CD4-positive, alpha-beta T cell treated with Interleukin-1 beta for 1 hour (primary cell): ENCODE measurements around the gene IL18BP.
A peak's percentile ranks its signal among the peaks of the same experiment; 100 is the strongest.

Experiments used
- DNase-seq, 2 donors: peaks; one replicate each; pipeline ENCODE4 v3.0.0-alpha.2; 2020 to 2022

The IL18BP gene

DNA sequence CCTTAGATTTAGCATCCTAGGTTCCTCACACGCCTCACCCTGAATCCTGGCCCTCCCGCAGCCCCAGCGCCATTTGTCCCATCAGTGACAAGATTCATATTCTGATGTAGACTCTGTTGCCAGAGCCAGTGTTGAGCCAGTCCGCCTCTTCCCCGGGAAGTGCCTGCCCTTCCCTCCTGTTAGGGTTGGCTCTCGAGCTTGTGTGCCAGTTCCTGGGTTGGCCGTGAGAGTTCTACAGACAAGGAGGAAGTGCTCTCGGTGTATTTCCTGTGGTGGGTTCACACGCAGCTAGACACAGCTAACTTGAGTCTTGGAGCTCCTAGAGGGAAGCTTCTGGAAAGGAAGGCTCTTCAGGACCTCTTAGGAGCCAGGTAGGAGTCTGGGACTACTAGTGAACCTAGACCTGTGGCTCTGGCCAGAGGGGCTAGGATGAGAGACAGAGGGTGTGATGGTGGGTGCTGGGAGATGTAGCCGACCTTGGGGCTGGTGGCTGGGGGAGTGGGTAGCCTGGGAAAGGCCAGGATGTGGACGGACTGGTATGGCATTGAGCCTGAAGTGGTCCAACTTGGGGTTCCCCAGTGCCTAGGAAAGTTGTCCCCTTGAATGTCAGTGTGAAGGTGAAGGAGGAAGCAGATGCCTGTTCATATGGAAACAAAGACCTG is at the start of gene IL18BP:
TSS of gene IL18BP (plus strand) at position 261 of the 662 bp plus-strand sequence. CDS start 1,076 bp downstream, outside the sequence.
- DNase-seq = peak; percentile 50 to 68

- DNase-seq = no peak
Measured at GRCh38 chr11:71949034-71949433, 49.7 kb upstream of the IL18BP start.

DNA sequence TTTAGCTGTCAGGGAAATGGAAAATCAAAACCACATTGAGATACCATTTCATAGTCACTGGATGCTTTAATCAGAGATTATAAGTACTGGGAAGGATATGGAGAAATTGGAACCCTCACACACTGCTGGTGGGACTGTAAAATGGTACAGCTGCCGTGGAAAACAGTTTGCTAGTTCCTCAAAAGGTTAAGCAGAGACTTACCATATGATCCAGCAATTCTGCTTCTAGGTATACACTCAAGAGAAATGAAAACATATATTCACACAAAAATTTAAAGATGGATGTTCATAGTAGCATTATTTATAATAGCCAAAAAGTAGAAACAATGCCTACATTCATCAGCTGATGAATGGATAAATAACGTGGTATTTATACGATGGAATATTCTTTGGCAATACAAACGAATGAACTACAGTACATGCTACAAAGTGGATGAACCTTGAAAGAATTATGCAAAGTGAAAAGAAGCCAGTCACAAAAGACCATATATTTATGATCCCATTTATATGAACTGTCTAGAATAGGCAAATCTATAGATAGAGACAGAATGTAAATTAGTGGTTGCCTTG is 46.9 kb upstream of the IL18BP start:
- no peak for DNase-seq

- no peak for DNase-seq
Measured at GRCh38 chr11:71955898-71956456, 42.7 kb upstream of the IL18BP start.

GRCh38 chr11:71962428-71963038 is 36.2 kb upstream of the IL18BP start:
- no peak for DNase-seq

- no peak for DNase-seq
Measured at GRCh38 chr11:71963468-71963867, 35.2 kb upstream of the IL18BP start.

- no peak for DNase-seq
Measured at GRCh38 chr11:71964641-71965040, 34.1 kb upstream of the IL18BP start.

DNA sequence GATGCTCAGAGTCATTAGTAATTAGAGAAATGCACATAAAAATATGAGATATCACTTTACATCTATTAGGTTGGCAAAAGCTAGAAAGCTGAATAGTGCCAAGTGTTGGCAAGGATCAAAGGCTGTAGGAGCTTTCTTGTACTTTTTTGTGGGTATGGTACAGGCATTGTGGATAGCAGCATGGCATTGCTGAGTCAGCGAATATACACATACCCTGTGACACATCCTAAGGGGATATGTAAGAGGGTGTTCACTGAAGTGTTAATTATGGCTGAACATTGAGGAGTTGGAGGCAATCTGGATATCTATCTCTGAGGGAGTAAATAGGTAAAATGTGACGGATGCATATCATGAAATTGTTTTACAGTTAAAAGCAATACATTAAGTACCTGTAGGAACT is 27.0 kb upstream of the IL18BP start:
- DNase-seq = no peak

- DNase-seq = no peak
Measured at GRCh38 chr11:71976551-71976950, 22.2 kb upstream of the IL18BP start.

- DNase-seq = no peak
Measured at GRCh38 chr11:71977090-71977489, 21.6 kb upstream of the IL18BP start.

GRCh38 chr11:71977743-71978418 is 20.8 kb upstream of the IL18BP start:
- DNase-seq = peak; percentile 58 to 63

DNA sequence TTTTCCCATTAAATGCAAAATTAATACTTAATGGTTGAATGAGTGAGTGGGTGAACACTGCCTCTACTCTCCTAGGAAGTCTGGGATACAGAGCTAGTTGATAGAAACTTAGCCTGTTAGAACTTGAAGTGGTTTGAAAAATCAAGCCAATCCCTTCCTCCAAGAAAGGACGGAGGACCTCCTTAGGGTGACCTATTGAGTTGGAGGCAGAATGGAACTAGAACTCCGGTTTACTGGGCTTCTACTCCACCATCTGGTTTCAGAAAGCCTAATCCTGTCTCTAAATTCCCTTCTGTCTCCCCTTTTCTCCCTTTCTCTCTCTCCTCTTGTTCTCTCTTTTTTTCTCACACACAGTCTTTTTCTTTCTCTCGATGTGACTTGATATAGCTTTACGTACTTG is 19.6 kb upstream of the IL18BP start:
- no peak for DNase-seq

DNA sequence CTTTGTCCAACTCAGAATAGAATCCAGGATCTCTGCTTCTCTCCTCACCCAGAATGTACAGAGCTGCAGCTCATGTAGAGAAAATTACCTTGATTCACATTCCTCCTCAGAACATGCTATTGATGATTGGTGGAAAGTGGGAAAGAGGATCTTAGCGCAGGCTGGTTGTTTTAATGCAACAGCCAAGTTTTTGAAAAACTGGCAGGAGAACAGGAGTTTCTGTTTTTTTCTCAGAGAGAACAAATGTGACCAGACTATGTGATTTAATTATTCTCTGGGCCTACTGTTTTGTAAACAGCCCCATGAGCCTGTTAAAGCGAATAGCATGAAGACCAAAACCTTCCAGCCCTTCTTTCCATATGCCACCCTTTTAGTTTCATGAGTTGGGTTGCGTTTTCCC is 19.1 kb upstream of the IL18BP start:
- no peak for DNase-seq

DNA sequence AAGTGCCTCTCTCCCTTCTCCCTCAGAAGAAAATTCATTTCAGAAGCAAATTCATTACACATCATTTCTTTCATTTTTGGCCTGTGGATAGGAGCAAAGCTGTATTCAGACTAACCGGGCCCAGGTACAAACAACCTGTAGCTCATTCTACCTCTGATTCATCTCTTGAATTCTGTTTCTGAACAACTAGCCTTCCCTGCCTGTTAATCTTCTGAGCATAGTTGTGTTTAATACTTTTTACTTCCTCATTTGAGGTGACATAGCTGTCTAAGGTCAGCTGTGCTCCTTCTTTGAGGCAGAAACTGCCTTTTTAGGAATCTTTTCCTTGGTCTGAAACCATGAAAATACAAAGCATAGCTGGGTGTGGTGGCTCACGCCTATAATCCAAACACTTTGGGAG is 12.6 kb upstream of the IL18BP start:
- no peak for DNase-seq

GRCh38 chr11:71987521-71987920 is 11.2 kb upstream of the IL18BP start:
- DNase-seq = no peak

- no peak for DNase-seq
Measured at GRCh38 chr11:71988050-71988449, 10.7 kb upstream of the IL18BP start.

DNA sequence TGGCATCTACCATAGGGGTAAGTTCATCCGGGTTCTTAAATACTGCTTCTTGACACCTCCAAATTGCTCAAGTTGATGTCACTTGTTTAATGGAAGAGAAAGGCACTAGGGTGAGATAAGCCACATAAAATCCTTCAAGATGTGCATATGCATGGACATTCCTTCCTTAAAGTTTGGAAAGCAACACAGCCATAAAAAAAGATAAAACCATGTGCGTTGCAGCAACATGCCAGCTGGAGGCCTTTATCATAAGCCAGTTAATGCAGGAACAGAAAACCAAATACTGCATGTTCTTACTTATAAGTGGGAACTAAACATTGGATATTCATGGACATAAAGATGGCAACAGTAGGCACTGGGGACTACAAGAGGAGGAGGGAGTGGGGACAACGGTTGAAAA is 8.0 kb upstream of the IL18BP start:
- no peak for DNase-seq

DNA sequence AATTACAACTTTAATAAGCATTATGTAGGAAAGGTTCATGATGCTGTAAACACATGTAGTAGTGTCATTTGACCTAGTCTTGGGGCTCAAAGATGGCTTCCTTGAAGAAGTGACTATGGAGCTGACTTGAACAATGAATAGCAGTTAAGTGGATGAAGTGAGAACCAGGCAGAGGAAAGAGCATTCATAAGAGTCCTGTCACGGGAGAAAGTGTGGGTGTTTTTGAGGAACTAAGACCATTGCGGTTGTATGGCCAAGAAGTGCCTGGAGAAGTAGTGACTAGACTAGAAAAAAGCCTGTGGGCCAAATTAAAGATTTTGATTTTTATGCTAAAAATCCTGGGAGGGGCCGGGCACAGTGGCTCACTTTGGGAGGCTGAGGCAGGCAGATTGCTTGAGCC is 7.2 kb upstream of the IL18BP start:
- DNase-seq = peak in 1 of 2 donors; percentile 33

GRCh38 chr11:71992136-71992730 is 6.5 kb upstream of the IL18BP start:
- no peak for DNase-seq

DNA sequence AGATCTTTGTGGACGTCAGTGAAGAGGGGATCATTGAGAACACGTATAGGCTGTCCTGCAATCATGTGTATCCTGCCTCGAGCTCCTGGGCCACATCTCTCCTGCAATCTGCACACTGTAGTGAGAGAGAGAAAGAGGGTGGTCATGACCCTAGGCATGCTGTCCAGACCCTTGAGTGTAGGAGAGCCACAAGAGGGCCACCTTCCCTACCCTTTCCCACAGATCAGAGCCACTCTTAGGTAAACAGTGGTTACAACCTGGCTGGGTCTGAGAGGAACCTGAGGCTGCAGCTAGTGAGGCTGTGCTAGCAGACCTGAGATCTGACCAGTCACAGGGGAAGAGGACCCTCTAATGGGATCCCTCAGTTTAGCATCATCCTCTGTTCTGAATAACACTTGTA is 3.9 kb upstream of the IL18BP start:
- DNase-seq = no peak

- DNase-seq = no peak
Measured at GRCh38 chr11:71995726-71996291, 2.9 kb upstream of the IL18BP start.

DNA sequence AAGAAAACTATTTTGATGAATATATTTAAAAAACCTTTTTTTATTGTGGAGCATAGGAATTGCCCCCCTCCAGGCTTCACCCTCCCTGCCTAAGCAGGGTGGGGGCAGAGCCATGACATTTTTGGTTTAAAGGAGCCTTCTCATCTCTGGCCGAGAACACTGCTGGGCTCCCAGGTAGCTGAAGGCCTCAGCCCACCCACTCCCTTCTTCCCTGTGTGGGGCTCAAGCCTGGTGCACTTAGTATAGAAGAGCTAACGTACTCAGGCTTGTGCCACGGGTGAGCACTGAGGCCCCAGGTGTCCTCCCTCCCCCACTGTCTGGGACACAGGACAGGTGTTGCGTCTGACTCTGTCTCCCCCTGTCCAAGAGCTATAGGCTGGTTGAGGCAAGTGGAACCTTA is 2.2 kb upstream of the IL18BP start:
- no peak for DNase-seq

GRCh38 chr11:71996946-71997345 is 1.8 kb upstream of the IL18BP start:
- peak; percentile 12 to 80 for DNase-seq
